NCI-H2107 (cell line): ENCODE results near the gene RNF13.
"Not testable (repeated sequence)": the region's sequence is repeated elsewhere in the genome, so short reads cannot be mapped to it uniquely, and the experiment has no call there.

Experiments
- DNase-seq: peaks from one replicate; lab custom pipeline; 2025; lab: John Stamatoyannopoulos, UW

Gene RNF13

GRCh38 chr3:149839896-149840295 is 26.9 kb downstream of the RNF13 start:
- no peak for DNase-seq

GRCh38 chr3:149843502-149843901 is 30.5 kb downstream of the RNF13 start:
- DNase-seq = no peak

- no peak for DNase-seq
Measured at GRCh38 chr3:149844091-149844490, 31.1 kb downstream of the RNF13 start.

GRCh38 chr3:149845570-149846244 is 32.7 kb downstream of the RNF13 start:
- DNase-seq = no peak

GRCh38 chr3:149848238-149848637 is 35.2 kb downstream of the RNF13 start:
- DNase-seq = no peak

- DNase-seq = no peak
Measured at GRCh38 chr3:149848688-149849087, 35.7 kb downstream of the RNF13 start.

GRCh38 chr3:149850787-149851584 is 38.0 kb downstream of the RNF13 start:
- no peak for DNase-seq

- no peak for DNase-seq
Measured at GRCh38 chr3:149858911-149859310, 45.9 kb downstream of the RNF13 start.

- no peak for DNase-seq
Measured at GRCh38 chr3:149860881-149861280, 47.9 kb downstream of the RNF13 start.

GRCh38 chr3:149867563-149867962 is 54.5 kb downstream of the RNF13 start:
- DNase-seq = no peak

- no peak for DNase-seq
Measured at GRCh38 chr3:149871855-149872254, 58.8 kb downstream of the RNF13 start.

- DNase-seq = no peak
Measured at GRCh38 chr3:149872589-149872988, 59.6 kb downstream of the RNF13 start.

GRCh38 chr3:149877668-149878067 is 64.7 kb downstream of the RNF13 start:
- no peak for DNase-seq

- peak; percentile 42 for DNase-seq
Measured at GRCh38 chr3:149879872-149880271, 66.9 kb downstream of the RNF13 start.

GRCh38 chr3:149881879-149882278 is 68.9 kb downstream of the RNF13 start:
- DNase-seq = no peak

- no peak for DNase-seq
Measured at GRCh38 chr3:149883134-149883533, 70.1 kb downstream of the RNF13 start.

- DNase-seq = not testable (repeated sequence)
Measured at GRCh38 chr3:149883860-149884259, 70.8 kb downstream of the RNF13 start.

- DNase-seq = not testable (repeated sequence)
Measured at GRCh38 chr3:149884848-149885247, 71.8 kb downstream of the RNF13 start.

GRCh38 chr3:149886957-149887356 is 73.9 kb downstream of the RNF13 start:
- DNase-seq = no peak

GRCh38 chr3:149891621-149892020 is 78.6 kb downstream of the RNF13 start:
- no peak for DNase-seq

GRCh38 chr3:149892371-149892770 is 79.4 kb downstream of the RNF13 start:
- DNase-seq = no peak

GRCh38 chr3:149894205-149894604 is 81.2 kb downstream of the RNF13 start:
- no peak for DNase-seq

GRCh38 chr3:149895339-149895738 is 82.3 kb downstream of the RNF13 start:
- DNase-seq = no peak

- DNase-seq = no peak
Measured at GRCh38 chr3:149895769-149896168, 82.8 kb downstream of the RNF13 start.
